ENCODE measurements around the gene FES.

GRCh38 chr15:90911302-90911623 is 27.0 kb downstream of the FES start:
- TF ChIP-seq ISX (CRISPR knock-in tag; conservative IDR thresholded peaks at IDR 0.05) (no peak), YY1 (IDR thresholded peaks at IDR 0.05; ENCODE audit: insufficient read depth, insufficient replicate concordance, low read depth, low read length) (no peak), ZNF253 (CRISPR knock-in tag; IDR thresholded peaks at IDR 0.05; ENCODE audit: borderline replicate concordance) (no peak), ZNF792 (CRISPR knock-in tag; IDR thresholded peaks at IDR 0.05) (no peak), CTCF (CRISPR knock-in tag; IDR thresholded peaks at IDR 0.05) (no peak), PAXIP1 (CRISPR knock-in tag; conservative IDR thresholded peaks at IDR 0.05) (no peak), PHF8 (CRISPR knock-in tag; IDR thresholded peaks at IDR 0.05) (no peak), KIAA2018 (CRISPR knock-in tag; IDR thresholded peaks at IDR 0.05; ENCODE audit: borderline replicate concordance) (no peak), FOSL1 (CRISPR knock-in tag; IDR thresholded peaks at IDR 0.05; ENCODE audit: borderline replicate concordance) (no peak), ZBTB7A (CRISPR knock-in tag; IDR thresholded peaks at IDR 0.05) (no peak), BCL3 (CRISPR knock-in tag; IDR thresholded peaks at IDR 0.05) (no peak), HOXA5 (CRISPR knock-in tag; IDR thresholded peaks at IDR 0.05) (no peak), FOXM1 (CRISPR knock-in tag; IDR thresholded peaks at IDR 0.05) (no peak), SP4 (CRISPR knock-in tag; IDR thresholded peaks at IDR 0.05) (no peak)

Data from HepG2 (cell line).